ENCODE results near the gene BMP6. TPM values are rescaled to one million over a fixed set of nuclear protein-coding genes. Genes with fewer than 3 reads are reported as not detected.

The BMP6 gene
- total RNA-seq, 4 donors from 2014 or later: 4.8 to 8.8 (median 7.3) TPM

GRCh38 chr6:7691675-7692452 lies 34.0 kb upstream of the BMP6 start:
- no peaks in the 10 kb centered on the region for H3K36me3 ChIP-seq
- H3K27ac ChIP-seq: no peak overlapping the region
- H3K4me1 ChIP-seq: peaks cover 0 to 9% (median 0%) of the 10 kb centered on the region in 4 donors
- no peaks in the 10 kb centered on the region for H3K9me3 ChIP-seq
- TF ChIP-seq EP300 (IDR thresholded peaks at IDR 0.05) (no peak), POLR2A (IDR thresholded peaks at IDR 0.05) (no peak)
- H3K4me3 ChIP-seq: no peak overlapping the region
- WGBS, 2 donors: 47 to 51% methylated on average over 21 of the region's 21 CpGs
- no peak for DNase-seq (ENCODE audit: low spot score in 2 of 2)
- no peaks in the 10 kb centered on the region for H3K27me3 ChIP-seq

GRCh38 chr6:7692453-7692784 lies 33.5 kb upstream of the BMP6 start:
- WGBS, 2 donors: 28 to 31% methylated on average over 3 of the region's 3 CpGs
- no peak for DNase-seq (ENCODE audit: low spot score in 2 of 2)
- no peaks in the 10 kb centered on the region for H3K9me3 ChIP-seq
- H3K4me3 ChIP-seq: no peak overlapping the region
- TF ChIP-seq POLR2A (IDR thresholded peaks at IDR 0.05) (no peak), EP300 (IDR thresholded peaks at IDR 0.05) (no peak), CTCF (IDR thresholded peaks at IDR 0.05) (no peak)
- H3K4me1 ChIP-seq: peaks cover 0 to 9% (median under 1%) of the 10 kb centered on the region in 4 donors
- no peaks in the 10 kb centered on the region for H3K27me3 ChIP-seq
- no peaks in the 10 kb centered on the region for H3K36me3 ChIP-seq
- no peak overlapping the region for H3K27ac ChIP-seq

- DNase-seq (ENCODE audit: low spot score in 2 of 2): no peak
- H3K9me3 ChIP-seq: no peaks in the 10 kb centered on the region
- H3K4me1 ChIP-seq: peaks cover 0 to 14% (median 5%) of the 10 kb centered on the region in 4 donors
- no peaks in the 10 kb centered on the region for H3K36me3 ChIP-seq
- no peak overlapping the region for H3K4me3 ChIP-seq
- no peak overlapping the region for H3K27ac ChIP-seq
- H3K27me3 ChIP-seq: no peaks in the 10 kb centered on the region
- WGBS, 2 donors: 86% methylated on average over 10 of the region's 10 CpGs
- no peak for TF ChIP-seq POLR2A (IDR thresholded peaks at IDR 0.05)
- TF ChIP-seq CTCF (IDR thresholded peaks at IDR 0.05): no peak
- TF ChIP-seq EP300 (IDR thresholded peaks at IDR 0.05): no peak
Measured at GRCh38 chr6:7693827-7694226, 32.1 kb upstream of the BMP6 start.

GRCh38 chr6:7696061-7696460 lies 29.8 kb upstream of the BMP6 start:
- H3K9me3 ChIP-seq: no peaks in the 10 kb centered on the region
- no peak for TF ChIP-seq POLR2A (IDR thresholded peaks at IDR 0.05)
- no peak for TF ChIP-seq CTCF (IDR thresholded peaks at IDR 0.05)
- no peak for TF ChIP-seq EP300 (IDR thresholded peaks at IDR 0.05)
- no peaks in the 10 kb centered on the region for H3K36me3 ChIP-seq
- H3K4me1 ChIP-seq: peaks cover 0 to 14% (median 5%) of the 10 kb centered on the region in 4 donors
- H3K4me3 ChIP-seq: no peak overlapping the region
- no peaks in the 10 kb centered on the region for H3K27me3 ChIP-seq
- WGBS, 2 donors: 92 to 93% methylated on average over 8 of the region's 8 CpGs
- no peak for DNase-seq (ENCODE audit: low spot score in 2 of 2)
- H3K27ac ChIP-seq: no peak overlapping the region

GRCh38 chr6:7697432-7697819 lies 28.5 kb upstream of the BMP6 start:
- WGBS, 2 donors: 65% methylated on average over 4 of the region's 4 CpGs
- no peak for DNase-seq (ENCODE audit: low spot score in 2 of 2)
- no peaks in the 10 kb centered on the region for H3K27me3 ChIP-seq
- no peaks in the 10 kb centered on the region for H3K36me3 ChIP-seq
- TF ChIP-seq POLR2A (IDR thresholded peaks at IDR 0.05): no peak
- no peak for TF ChIP-seq CTCF (IDR thresholded peaks at IDR 0.05)
- no peak for TF ChIP-seq EP300 (IDR thresholded peaks at IDR 0.05)
- H3K4me1 ChIP-seq: peaks cover 0 to 14% (median under 1%) of the 10 kb centered on the region in 4 donors
- H3K9me3 ChIP-seq: no peaks in the 10 kb centered on the region
- H3K27ac ChIP-seq: peak overlapping the region in 1 of 4 donors; percentile 41
- H3K4me3 ChIP-seq: no peak overlapping the region
